SK-N-MC (cell line): Measurements from ENCODE around the gene KIAA1210.
A peak's percentile ranks its signal among the peaks of the same experiment; 100 is the strongest.

Source experiments
- DNase-seq: peaks from one replicate; pipeline ENCODE4 v3.0.0-alpha.2; 2011; ENCODE audit warnings: low read depth, low spot score
- H3K27ac ChIP-seq: fragments of 200-600 bp; sonication (generic); 2 replicates; pipeline ENCODE4 v1.5.1; 2016; ENCODE audit warnings: mixed run types
- H3K36me3 ChIP-seq: fragments of 200-600 bp; sonication (generic); 2 replicates; pipeline ENCODE4 v1.6.1; 2017; ENCODE audit warnings: antibody characterized with exemption, low read length, mixed read lengths; ENCODE audit not compliant: insufficient read depth
- H3K4me3 ChIP-seq: fragments of 200-600 bp; sonication (generic); 2 replicates; pipeline ENCODE4 v1.5.1; 2016
- H3K9ac ChIP-seq: fragments of 200-600 bp; sonication (generic); 2 replicates; pipeline ENCODE4 v1.8.0; 2017; ENCODE audit warnings: mixed run types, mixed read lengths; ENCODE audit not compliant: insufficient read length
- H3K9me3 ChIP-seq: fragments of 200-600 bp; sonication (generic); 2 replicates; pipeline ENCODE4 v1.6.1; 2017; ENCODE audit warnings: low read depth, mild to moderate bottlenecking, antibody characterized with exemption, low read length, moderate library complexity, mixed read lengths
- EZH2 ChIP-seq: fragments of 200-600 bp; sonication (generic); IDR thresholded peaks from one replicate; pipeline ENCODE4 v1.6.1; 2017; ENCODE audit warnings: antibody characterized with exemption
- FOXP2 ChIP-seq: optimal IDR thresholded peaks from 2 replicates; pipeline ENCODE3; 2011; ENCODE audit warnings: mild to moderate bottlenecking, moderate library complexity; ENCODE audit not compliant: insufficient read depth; ENCODE audit errors: extremely low read length, control extremely low read depth
- POLR2AphosphoS5 ChIP-seq: IDR thresholded peaks from 2 replicates; pipeline ENCODE4 v1.6.1; 2012; ENCODE audit warnings: mild to moderate bottlenecking, low read depth, low read length, borderline replicate concordance

The KIAA1210 gene

GRCh38 chrX:119150163-119151050 is 22.8 kb upstream of the KIAA1210 start:
- no peaks in the 10 kb centered on the region for H3K36me3 ChIP-seq
- H3K9ac ChIP-seq: no peak overlapping the region
- H3K9me3 ChIP-seq: no peaks in the 10 kb centered on the region
- H3K27ac ChIP-seq: no peak overlapping the region
- TF ChIP-seq FOXP2: no peak
- no peak for TF ChIP-seq EZH2
- TF ChIP-seq POLR2AphosphoS5: no peak
- no peak for DNase-seq
- H3K4me3 ChIP-seq: no peak overlapping the region

- H3K36me3 ChIP-seq: no peaks in the 10 kb centered on the region
- no peaks in the 10 kb centered on the region for H3K9me3 ChIP-seq
- H3K4me3 ChIP-seq: no peak overlapping the region
- no peak for DNase-seq
- H3K9ac ChIP-seq: no peak overlapping the region
- TF ChIP-seq POLR2AphosphoS5: no peak
- no peak for TF ChIP-seq FOXP2
- no peak for TF ChIP-seq EZH2
- H3K27ac ChIP-seq: no peak overlapping the region
Measured at GRCh38 chrX:119147486-119147885, 19.9 kb upstream of the KIAA1210 start.

DNA sequence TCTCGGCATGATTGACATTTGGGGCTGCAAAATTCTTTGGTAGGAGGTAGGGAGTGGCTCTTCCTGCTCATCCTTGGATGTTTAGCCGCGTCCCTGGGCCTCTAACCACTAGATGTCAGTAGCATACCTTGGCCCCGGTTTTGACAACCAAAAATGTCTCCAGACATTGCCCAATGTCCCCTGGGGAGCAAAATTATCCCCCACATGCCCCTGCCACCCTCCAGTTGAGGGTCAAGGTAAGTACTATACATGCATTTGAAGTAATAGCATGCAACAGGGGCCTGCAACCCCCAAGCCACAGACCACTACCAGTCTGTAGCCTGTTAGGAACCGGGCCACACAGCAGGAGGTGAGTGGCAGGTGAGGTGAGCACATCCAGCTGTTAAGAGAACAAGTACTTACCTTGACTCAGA is 17.6 kb upstream of the KIAA1210 start:
- Histone ChIP-seq H3K4me3 (no peak overlapping the region), H3K36me3 (no peaks in the 10 kb centered on the region), H3K27ac (no peak overlapping the region), H3K9me3 (no peaks in the 10 kb centered on the region), H3K9ac (no peak overlapping the region)
- TF ChIP-seq POLR2AphosphoS5: no peak
- TF ChIP-seq FOXP2: no peak
- no peak for TF ChIP-seq EZH2
- no peak for DNase-seq

GRCh38 chrX:119134466-119134865 is 6.9 kb upstream of the KIAA1210 start:
- TF ChIP-seq EZH2: no peak
- TF ChIP-seq FOXP2: no peak
- no peak for TF ChIP-seq POLR2AphosphoS5
- Histone ChIP-seq H3K9me3 (no peaks in the 10 kb centered on the region), H3K4me3 (no peak overlapping the region), H3K36me3 (no peaks in the 10 kb centered on the region), H3K9ac (no peak overlapping the region), H3K27ac (no peak overlapping the region)
- no peak for DNase-seq

DNA sequence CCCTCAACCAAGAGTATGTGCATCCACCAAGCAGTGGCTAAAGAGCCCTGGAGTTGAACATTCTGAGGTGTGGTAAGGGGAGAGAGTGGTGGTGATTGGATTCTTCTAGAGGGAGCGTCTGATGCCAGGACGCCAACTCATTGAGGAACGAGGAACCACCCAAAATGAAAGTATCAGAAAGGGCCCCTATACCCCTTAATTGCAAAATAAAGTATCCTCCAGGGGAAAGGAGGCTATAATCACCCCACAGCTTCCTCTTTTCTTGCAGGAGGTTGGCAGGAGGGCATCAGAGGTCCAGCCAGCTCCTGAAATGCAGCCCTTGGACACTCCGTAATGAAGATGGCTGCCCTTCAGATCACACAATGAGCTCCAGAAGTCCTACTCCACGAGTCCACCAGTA is 5.3 kb upstream of the KIAA1210 start:
- H3K36me3 ChIP-seq: no peaks in the 10 kb centered on the region
- no peak for DNase-seq
- H3K4me3 ChIP-seq: no peak overlapping the region
- no peak overlapping the region for H3K27ac ChIP-seq
- H3K9me3 ChIP-seq: no peaks in the 10 kb centered on the region
- H3K9ac ChIP-seq: no peak overlapping the region
- TF ChIP-seq FOXP2 (no peak), EZH2 (no peak), POLR2AphosphoS5 (no peak)

- Histone ChIP-seq H3K36me3 (no peaks in the 10 kb centered on the region), H3K27ac (no peak overlapping the region), H3K9me3 (no peaks in the 10 kb centered on the region), H3K9ac (no peak overlapping the region), H3K4me3 (no peak overlapping the region)
- no peak for DNase-seq
- TF ChIP-seq FOXP2 (no peak), POLR2AphosphoS5 (no peak), EZH2 (no peak)
Measured at GRCh38 chrX:119132316-119132715, 4.7 kb upstream of the KIAA1210 start.

GRCh38 chrX:119130911-119131310 is 3.3 kb upstream of the KIAA1210 start:
- TF ChIP-seq EZH2: no peak
- no peak overlapping the region for H3K9ac ChIP-seq
- DNase-seq: no peak
- H3K36me3 ChIP-seq: no peaks in the 10 kb centered on the region
- no peak overlapping the region for H3K27ac ChIP-seq
- H3K9me3 ChIP-seq: no peaks in the 10 kb centered on the region
- H3K4me3 ChIP-seq: no peak overlapping the region

DNA sequence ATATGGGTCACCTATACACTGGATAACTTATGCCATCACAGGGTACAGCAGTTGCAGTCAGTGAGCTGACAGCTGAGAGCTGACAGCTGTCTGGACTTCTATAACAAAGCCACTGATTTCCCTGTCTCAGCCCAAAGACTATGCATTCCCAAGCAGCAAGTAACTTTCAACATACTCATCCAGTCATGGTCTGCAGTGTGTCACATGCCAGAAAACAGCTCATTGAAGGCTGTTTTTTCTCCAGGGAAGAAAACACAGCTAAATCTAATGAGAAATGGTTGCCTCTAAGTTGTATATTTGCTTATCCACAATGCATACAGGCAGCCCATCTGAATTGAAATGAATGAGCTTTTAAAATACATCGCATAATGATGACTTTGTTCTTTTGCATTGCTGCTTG is 6.3 kb downstream of the KIAA1210 start:
- Histone ChIP-seq H3K36me3 (no peaks in the 10 kb centered on the region), H3K9ac (no peak overlapping the region), H3K4me3 (no peak overlapping the region), H3K27ac (no peak overlapping the region), H3K9me3 (no peaks in the 10 kb centered on the region)
- TF ChIP-seq EZH2 (no peak), FOXP2 (no peak)
- DNase-seq: no peak

DNA sequence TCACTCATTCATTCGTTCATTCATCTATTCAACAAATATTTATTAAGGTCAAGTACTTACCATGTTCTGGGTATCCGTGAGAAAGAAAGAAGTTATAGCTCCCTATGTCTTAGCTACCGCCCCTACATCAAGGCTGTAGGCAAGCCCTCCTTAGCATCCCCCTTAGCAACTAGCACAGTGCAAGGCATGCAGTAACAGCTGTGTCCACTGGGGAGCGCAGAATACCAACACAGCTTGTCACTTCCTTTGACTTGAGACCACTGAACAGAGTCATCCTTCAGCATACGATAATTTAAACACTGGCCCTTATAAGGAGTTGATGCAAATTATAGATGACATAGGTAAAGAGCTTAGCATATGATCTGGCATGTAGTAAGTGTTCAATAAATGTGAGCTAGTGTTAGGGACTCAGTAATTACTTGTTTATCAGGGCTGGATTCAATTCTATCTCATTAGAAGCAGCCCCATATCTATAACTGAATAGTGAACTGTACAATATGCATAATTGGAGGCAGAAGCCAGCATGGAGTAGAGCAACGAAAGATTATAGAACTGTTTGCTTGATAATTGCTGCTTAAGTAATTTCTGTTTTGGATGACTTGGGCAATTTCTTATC is 8.7 kb downstream of the KIAA1210 start:
- Histone ChIP-seq H3K36me3 (no peaks in the 10 kb centered on the region), H3K27ac (no peak overlapping the region), H3K9ac (no peak overlapping the region), H3K9me3 (no peaks in the 10 kb centered on the region), H3K4me3 (no peak overlapping the region)
- TF ChIP-seq EZH2 (no peak), POLR2AphosphoS5 (no peak), FOXP2 (no peak)
- peak; percentile 12 for DNase-seq

- Histone ChIP-seq H3K4me3 (no peak overlapping the region), H3K9ac (no peak overlapping the region), H3K36me3 (no peaks in the 10 kb centered on the region), H3K9me3 (no peaks in the 10 kb centered on the region), H3K27ac (no peak overlapping the region)
- no peak for DNase-seq
- no peak for TF ChIP-seq FOXP2
- TF ChIP-seq POLR2AphosphoS5: no peak
- TF ChIP-seq EZH2: no peak
Measured at GRCh38 chrX:119107206-119107605, 20.4 kb downstream of the KIAA1210 start.
